ENCODE results near the gene KLF7.

DNA sequence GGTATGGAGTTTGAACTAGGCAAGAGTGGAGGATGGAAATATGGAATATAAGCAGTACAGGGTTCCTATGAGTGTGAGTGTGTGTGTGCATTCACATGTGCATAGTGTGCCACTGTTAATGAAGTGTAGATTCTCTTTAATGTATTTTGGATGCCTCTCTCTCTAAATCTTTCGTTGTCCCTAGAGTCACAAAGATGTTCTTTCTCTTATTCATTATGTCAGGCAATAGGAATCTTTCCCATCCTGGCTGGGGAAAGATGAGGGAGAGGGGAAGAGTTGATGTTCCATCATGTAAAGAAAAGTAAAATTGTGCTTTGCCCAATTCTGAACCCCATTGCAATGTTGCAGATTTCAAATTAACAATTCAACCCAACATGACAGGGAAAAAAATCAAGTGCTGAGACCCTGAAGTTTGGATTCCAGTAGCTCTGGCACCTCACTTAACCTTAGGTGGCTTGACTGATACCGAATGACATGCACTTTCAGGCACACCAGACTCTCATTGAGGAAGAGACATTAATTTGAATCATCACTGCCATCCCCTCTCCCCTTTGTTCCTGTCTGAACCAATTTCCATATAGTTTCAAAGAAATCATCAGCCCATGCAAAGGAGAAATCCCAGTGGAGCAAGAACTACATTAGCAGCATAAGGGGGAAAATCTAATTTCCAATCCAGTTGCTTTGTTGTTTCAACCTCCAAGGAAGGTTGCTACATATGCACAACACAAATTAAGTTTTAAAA is 28.0 kb downstream of the KLF7 start:
- TF ChIP-seq, protein P1, sequence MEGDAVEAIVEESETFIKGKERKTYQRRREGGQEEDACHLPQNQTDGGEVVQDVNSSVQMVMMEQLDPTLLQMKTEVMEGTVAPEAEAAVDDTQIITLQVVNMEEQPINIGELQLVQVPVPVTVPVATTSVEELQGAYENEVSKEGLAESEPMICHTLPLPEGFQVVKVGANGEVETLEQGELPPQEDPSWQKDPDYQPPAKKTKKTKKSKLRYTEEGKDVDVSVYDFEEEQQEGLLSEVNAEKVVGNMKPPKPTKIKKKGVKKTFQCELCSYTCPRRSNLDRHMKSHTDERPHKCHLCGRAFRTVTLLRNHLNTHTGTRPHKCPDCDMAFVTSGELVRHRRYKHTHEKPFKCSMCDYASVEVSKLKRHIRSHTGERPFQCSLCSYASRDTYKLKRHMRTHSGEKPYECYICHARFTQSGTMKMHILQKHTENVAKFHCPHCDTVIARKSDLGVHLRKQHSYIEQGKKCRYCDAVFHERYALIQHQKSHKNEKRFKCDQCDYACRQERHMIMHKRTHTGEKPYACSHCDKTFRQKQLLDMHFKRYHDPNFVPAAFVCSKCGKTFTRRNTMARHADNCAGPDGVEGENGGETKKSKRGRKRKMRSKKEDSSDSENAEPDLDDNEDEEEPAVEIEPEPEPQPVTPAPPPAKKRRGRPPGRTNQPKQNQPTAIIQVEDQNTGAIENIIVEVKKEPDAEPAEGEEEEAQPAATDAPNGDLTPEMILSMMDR (IDR thresholded peaks at IDR 0.05) = no peak
- no peak for TF ChIP-seq HOXA7 (CRISPR knock-in tag; IDR thresholded peaks at IDR 0.05)
- TF ChIP-seq RFX5 (IDR thresholded peaks at IDR 0.05) = no peak
- TF ChIP-seq, protein P2, sequence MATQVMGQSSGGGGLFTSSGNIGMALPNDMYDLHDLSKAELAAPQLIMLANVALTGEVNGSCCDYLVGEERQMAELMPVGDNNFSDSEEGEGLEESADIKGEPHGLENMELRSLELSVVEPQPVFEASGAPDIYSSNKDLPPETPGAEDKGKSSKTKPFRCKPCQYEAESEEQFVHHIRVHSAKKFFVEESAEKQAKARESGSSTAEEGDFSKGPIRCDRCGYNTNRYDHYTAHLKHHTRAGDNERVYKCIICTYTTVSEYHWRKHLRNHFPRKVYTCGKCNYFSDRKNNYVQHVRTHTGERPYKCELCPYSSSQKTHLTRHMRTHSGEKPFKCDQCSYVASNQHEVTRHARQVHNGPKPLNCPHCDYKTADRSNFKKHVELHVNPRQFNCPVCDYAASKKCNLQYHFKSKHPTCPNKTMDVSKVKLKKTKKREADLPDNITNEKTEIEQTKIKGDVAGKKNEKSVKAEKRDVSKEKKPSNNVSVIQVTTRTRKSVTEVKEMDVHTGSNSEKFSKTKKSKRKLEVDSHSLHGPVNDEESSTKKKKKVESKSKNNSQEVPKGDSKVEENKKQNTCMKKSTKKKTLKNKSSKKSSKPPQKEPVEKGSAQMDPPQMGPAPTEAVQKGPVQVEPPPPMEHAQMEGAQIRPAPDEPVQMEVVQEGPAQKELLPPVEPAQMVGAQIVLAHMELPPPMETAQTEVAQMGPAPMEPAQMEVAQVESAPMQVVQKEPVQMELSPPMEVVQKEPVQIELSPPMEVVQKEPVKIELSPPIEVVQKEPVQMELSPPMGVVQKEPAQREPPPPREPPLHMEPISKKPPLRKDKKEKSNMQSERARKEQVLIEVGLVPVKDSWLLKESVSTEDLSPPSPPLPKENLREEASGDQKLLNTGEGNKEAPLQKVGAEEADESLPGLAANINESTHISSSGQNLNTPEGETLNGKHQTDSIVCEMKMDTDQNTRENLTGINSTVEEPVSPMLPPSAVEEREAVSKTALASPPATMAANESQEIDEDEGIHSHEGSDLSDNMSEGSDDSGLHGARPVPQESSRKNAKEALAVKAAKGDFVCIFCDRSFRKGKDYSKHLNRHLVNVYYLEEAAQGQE (IDR thresholded peaks at IDR 0.05) = no peak

Data from A549 (cell line).